Measurements from ENCODE around the gene RNF213. TPM values are rescaled to one million over a fixed set of nuclear protein-coding genes. Genes with fewer than 3 reads are reported as not detected.

RNF213 gene
- total and polyA plus RNA-seq, 4 donors = 18.2 to 104 (median 33.5) TPM

GRCh38 chr17:80359422-80360110, 98.9 kb downstream of the RNF213 start:
- Histone ChIP-seq H3K27me3 (ENCODE audit: control insufficient read depth in 4 of 4, insufficient read depth in 4 of 4, low read length in 3 of 4) (no peaks in the 10 kb centered on the region), H3K27ac (ENCODE audit: low read depth in 1 of 2, low read length in 2 of 2) (no peak overlapping the region), H3K4me3 (ENCODE audit: low read depth in 1 of 3, low read length in 3 of 3) (no peak overlapping the region), H3K9ac (ENCODE audit: low read depth in 1 of 2, low read length in 2 of 2) (no peak overlapping the region), H3K9me3 (ENCODE audit: control insufficient read depth in 4 of 4, low read length in 3 of 4) (no peaks in the 10 kb centered on the region), H3K4me1 (ENCODE audit: control insufficient read depth in 4 of 4, insufficient read depth in 4 of 4, low read length in 3 of 4) (no peaks in the 10 kb centered on the region), H3K36me3 (ENCODE audit: control insufficient read depth in 4 of 4, insufficient read depth in 3 of 4, low read depth in 1 of 4, low read length in 3 of 4) (peaks cover 9 to 78% (median 66%) of the 10 kb centered on the region in 4 donors)
- TF ChIP-seq RAD21 (IDR thresholded peaks at IDR 0.05) (no peak), SP1 (IDR thresholded peaks at IDR 0.05) (no peak), ZBTB33 (IDR thresholded peaks at IDR 0.05) (no peak), REST (IDR thresholded peaks at IDR 0.05) (no peak), NR2F2 (IDR thresholded peaks at IDR 0.05) (no peak), YY1 (IDR thresholded peaks at IDR 0.05) (no peak), HNF4A (conservative IDR thresholded peaks at IDR 0.05) (no peak), HNF4G (IDR thresholded peaks at IDR 0.05) (no peak)
- no peak for DNase-seq (ENCODE audit: low spot score)
- WGBS = 70% methylated on average over 8 of the region's 8 CpGs

DNA sequence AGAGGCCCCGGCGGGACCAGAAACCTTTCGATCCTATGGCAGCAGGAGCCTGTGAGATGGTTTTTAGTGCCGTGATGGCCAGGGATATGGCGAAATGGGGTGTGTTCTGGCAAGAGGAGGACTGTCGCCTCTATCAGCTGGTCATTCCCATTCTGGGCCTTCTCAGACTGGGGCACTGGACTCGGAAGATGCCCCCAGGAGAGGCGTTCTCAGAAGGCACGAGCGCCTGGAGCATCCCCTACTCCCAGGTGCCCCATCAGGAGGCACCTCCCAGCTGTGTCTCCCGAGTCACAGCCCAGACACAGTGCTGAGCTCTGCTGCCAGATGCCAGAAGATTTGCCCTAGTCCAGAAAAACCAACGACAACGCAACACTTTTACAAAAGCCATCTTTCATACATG, 99.7 kb downstream of the RNF213 start:
- Histone ChIP-seq H3K27me3 (ENCODE audit: control insufficient read depth in 4 of 4, insufficient read depth in 4 of 4, low read length in 3 of 4) (no peaks in the 10 kb centered on the region), H3K27ac (ENCODE audit: low read depth in 1 of 2, low read length in 2 of 2) (no peak overlapping the region), H3K9me3 (ENCODE audit: control insufficient read depth in 4 of 4, low read length in 3 of 4) (no peaks in the 10 kb centered on the region), H3K36me3 (ENCODE audit: control insufficient read depth in 4 of 4, insufficient read depth in 3 of 4, low read depth in 1 of 4, low read length in 3 of 4) (peaks cover 12 to 78% (median 69%) of the 10 kb centered on the region in 4 donors), H3K4me3 (ENCODE audit: low read depth in 1 of 3, low read length in 3 of 3) (no peak overlapping the region), H3K4me1 (ENCODE audit: control insufficient read depth in 4 of 4, insufficient read depth in 4 of 4, low read length in 3 of 4) (no peaks in the 10 kb centered on the region), H3K9ac (ENCODE audit: low read depth in 1 of 2, low read length in 2 of 2) (no peak overlapping the region)
- 97% methylated on average over 13 of the region's 13 CpGs for WGBS
- DNase-seq (ENCODE audit: low spot score) = no peak
- TF ChIP-seq CTCF (IDR thresholded peaks at IDR 0.05; ENCODE audit: low read depth, low read length, missing input control) (no peak), MAX (IDR thresholded peaks at IDR 0.05) (no peak), ZBTB33 (IDR thresholded peaks at IDR 0.05) (no peak), EGR1 (IDR thresholded peaks at IDR 0.05; ENCODE audit: low read depth in 2 of 2) (no peak), JUND (IDR thresholded peaks at IDR 0.05) (no peak), TAF1 (conservative IDR thresholded peaks at IDR 0.05) (no peak), FOXA2 (IDR thresholded peaks at IDR 0.05) (no peak), RXRA (IDR thresholded peaks at IDR 0.05) (no peak), FOXA1 (IDR thresholded peaks at IDR 0.05) (no peak), SP1 (IDR thresholded peaks at IDR 0.05) (no peak), RAD21 (IDR thresholded peaks at IDR 0.05) (no peak), REST (IDR thresholded peaks at IDR 0.05) (no peak), NR2F2 (IDR thresholded peaks at IDR 0.05) (no peak), HNF4A (conservative IDR thresholded peaks at IDR 0.05) (no peak)

Measured in liver (tissue), 9 donors.